Panc1 (cell line): ENCODE measurements around the gene SIAH3.

Experiments
- TF ChIP-seq, protein P1 (sequence below): fragments of 450-650 bp; IDR thresholded peaks from 2 replicates; pipeline ENCODE4 v1.5.1; 2017; ENCODE audit warnings: mild to moderate bottlenecking
- TF ChIP-seq, protein P2 (sequence below), 2 experiments: IDR thresholded peaks; 2 replicates each; pipeline ENCODE4 v1.6.1; 2011 to 2012; ENCODE audit warnings: low read depth in 2 of 2, control low read depth in 1 of 2, low read length in 1 of 2, mild to moderate bottlenecking in 1 of 2, moderate library complexity in 1 of 2; ENCODE audit not compliant: insufficient read depth in 1 of 2

DNA sequence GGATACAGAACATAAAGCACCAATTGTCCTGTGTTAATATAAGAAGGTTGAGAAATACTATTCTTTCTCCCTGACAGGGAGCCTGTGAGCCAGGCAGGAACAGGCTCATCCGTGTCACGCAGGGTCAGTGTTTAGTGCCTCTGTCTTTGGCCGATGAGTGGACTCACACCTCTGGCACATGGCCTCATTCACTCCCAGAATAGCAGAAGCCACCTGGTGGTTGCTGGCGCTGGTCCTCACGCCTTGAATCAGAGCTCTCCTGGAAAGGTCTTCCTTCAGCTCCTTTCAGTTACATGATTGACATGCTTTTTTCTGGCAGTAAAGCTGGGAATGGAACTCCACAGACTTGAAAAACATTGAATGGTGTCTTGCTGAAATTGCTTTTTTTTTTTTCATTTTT, 28.1 kb upstream of the SIAH3 start:
- TF ChIP-seq, protein P1, sequence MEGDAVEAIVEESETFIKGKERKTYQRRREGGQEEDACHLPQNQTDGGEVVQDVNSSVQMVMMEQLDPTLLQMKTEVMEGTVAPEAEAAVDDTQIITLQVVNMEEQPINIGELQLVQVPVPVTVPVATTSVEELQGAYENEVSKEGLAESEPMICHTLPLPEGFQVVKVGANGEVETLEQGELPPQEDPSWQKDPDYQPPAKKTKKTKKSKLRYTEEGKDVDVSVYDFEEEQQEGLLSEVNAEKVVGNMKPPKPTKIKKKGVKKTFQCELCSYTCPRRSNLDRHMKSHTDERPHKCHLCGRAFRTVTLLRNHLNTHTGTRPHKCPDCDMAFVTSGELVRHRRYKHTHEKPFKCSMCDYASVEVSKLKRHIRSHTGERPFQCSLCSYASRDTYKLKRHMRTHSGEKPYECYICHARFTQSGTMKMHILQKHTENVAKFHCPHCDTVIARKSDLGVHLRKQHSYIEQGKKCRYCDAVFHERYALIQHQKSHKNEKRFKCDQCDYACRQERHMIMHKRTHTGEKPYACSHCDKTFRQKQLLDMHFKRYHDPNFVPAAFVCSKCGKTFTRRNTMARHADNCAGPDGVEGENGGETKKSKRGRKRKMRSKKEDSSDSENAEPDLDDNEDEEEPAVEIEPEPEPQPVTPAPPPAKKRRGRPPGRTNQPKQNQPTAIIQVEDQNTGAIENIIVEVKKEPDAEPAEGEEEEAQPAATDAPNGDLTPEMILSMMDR = peak; percentile 36
- TF ChIP-seq, protein P2, sequence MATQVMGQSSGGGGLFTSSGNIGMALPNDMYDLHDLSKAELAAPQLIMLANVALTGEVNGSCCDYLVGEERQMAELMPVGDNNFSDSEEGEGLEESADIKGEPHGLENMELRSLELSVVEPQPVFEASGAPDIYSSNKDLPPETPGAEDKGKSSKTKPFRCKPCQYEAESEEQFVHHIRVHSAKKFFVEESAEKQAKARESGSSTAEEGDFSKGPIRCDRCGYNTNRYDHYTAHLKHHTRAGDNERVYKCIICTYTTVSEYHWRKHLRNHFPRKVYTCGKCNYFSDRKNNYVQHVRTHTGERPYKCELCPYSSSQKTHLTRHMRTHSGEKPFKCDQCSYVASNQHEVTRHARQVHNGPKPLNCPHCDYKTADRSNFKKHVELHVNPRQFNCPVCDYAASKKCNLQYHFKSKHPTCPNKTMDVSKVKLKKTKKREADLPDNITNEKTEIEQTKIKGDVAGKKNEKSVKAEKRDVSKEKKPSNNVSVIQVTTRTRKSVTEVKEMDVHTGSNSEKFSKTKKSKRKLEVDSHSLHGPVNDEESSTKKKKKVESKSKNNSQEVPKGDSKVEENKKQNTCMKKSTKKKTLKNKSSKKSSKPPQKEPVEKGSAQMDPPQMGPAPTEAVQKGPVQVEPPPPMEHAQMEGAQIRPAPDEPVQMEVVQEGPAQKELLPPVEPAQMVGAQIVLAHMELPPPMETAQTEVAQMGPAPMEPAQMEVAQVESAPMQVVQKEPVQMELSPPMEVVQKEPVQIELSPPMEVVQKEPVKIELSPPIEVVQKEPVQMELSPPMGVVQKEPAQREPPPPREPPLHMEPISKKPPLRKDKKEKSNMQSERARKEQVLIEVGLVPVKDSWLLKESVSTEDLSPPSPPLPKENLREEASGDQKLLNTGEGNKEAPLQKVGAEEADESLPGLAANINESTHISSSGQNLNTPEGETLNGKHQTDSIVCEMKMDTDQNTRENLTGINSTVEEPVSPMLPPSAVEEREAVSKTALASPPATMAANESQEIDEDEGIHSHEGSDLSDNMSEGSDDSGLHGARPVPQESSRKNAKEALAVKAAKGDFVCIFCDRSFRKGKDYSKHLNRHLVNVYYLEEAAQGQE (IDR thresholded peaks at IDR 0.05; ENCODE audit: insufficient read depth in 1 of 2, low read depth in 2 of 2, low read length in 1 of 2) = no peak
